SK-N-SH treated with all-trans-retinoic acid at 6 μM for 48 hours (cell line): ENCODE results near the gene PDE5A.

Source experiments
- ARNTL ChIP-seq: fragments of 450-650 bp; formaldehyde crosslinking; IDR thresholded peaks from 2 replicates; pipeline ENCODE4 v1.5.0; 2020; ENCODE audit warnings: low read depth, mild to moderate bottlenecking, moderate library complexity, borderline replicate concordance
- BACH2 ChIP-seq: fragments of 250-450 bp; sonication (Bioruptor Pico); IDR thresholded peaks from 2 replicates; pipeline ENCODE4 v1.9.0; 2021; ENCODE audit warnings: mild to moderate bottlenecking, borderline replicate concordance
- GLIS3 ChIP-seq: fragments of 250-450 bp; sonication (Bioruptor Pico); IDR thresholded peaks from 2 replicates; pipeline ENCODE4 v1.5.0; 2020; ENCODE audit warnings: mild to moderate bottlenecking, moderate library complexity
- ISL1 ChIP-seq: fragments of 250-450 bp; sonication (Bioruptor Pico); IDR thresholded peaks from 2 replicates; pipeline ENCODE4 v2.1.2; 2022; ENCODE audit warnings: mild to moderate bottlenecking, moderate library complexity
- OSR1 ChIP-seq: fragments of 250-450 bp; sonication (Bioruptor Pico); IDR thresholded peaks from 2 replicates; pipeline ENCODE4 v1.8.0; 2022; ENCODE audit warnings: moderate library complexity, mild to moderate bottlenecking, inconsistent platforms
- RARB ChIP-seq: fragments of 250-450 bp; sonication (Bioruptor Pico); IDR thresholded peaks from 2 replicates; pipeline ENCODE4 v1.8.0; 2021; ENCODE audit warnings: mild to moderate bottlenecking, moderate library complexity
- ZFP3 ChIP-seq: fragments of 250-450 bp; sonication (Bioruptor Pico); IDR thresholded peaks from 2 replicates; pipeline ENCODE4 v1.5.0; 2020; ENCODE audit warnings: mild to moderate bottlenecking, moderate library complexity
- ZFP30 ChIP-seq: fragments of 450-650 bp; formaldehyde crosslinking; IDR thresholded peaks from 2 replicates; pipeline ENCODE4 v1.5.0; 2022; ENCODE audit warnings: mild to moderate bottlenecking, moderate library complexity
- ZNF565 ChIP-seq: fragments of 450-650 bp; formaldehyde crosslinking; conservative IDR thresholded peaks from 2 replicates; pipeline ENCODE4 v1.5.0; 2020; ENCODE audit warnings: low read depth, mild to moderate bottlenecking, moderate library complexity
- ZNF70 ChIP-seq: fragments of 450-650 bp; formaldehyde crosslinking; IDR thresholded peaks from 2 replicates; pipeline ENCODE4 v1.5.0; 2020; ENCODE audit warnings: mild to moderate bottlenecking, moderate library complexity
- ZNF8 ChIP-seq: fragments of 450-650 bp; formaldehyde crosslinking; IDR thresholded peaks from 2 replicates; pipeline ENCODE4 v1.5.0; 2020; ENCODE audit warnings: mild to moderate bottlenecking, moderate library complexity
- TF ChIP-seq, protein P1 (sequence below): fragments of 250-450 bp; sonication (Bioruptor Pico); IDR thresholded peaks from 2 replicates; pipeline ENCODE4 v1.8.0; 2020; ENCODE audit warnings: mild to moderate bottlenecking, moderate library complexity, borderline replicate concordance
- TF ChIP-seq, protein P2 (sequence below): fragments of 250-450 bp; sonication (Bioruptor Pico); IDR thresholded peaks from 2 replicates; pipeline ENCODE4 v1.5.1; 2021; ENCODE audit warnings: mild to moderate bottlenecking, moderate library complexity
- TF ChIP-seq, protein P3 (sequence below): fragments of 250-450 bp; sonication (Bioruptor Pico); IDR thresholded peaks from 2 replicates; pipeline ENCODE4 v1.5.1; 2020; ENCODE audit warnings: low read depth, mild to moderate bottlenecking, moderate library complexity

DNA sequence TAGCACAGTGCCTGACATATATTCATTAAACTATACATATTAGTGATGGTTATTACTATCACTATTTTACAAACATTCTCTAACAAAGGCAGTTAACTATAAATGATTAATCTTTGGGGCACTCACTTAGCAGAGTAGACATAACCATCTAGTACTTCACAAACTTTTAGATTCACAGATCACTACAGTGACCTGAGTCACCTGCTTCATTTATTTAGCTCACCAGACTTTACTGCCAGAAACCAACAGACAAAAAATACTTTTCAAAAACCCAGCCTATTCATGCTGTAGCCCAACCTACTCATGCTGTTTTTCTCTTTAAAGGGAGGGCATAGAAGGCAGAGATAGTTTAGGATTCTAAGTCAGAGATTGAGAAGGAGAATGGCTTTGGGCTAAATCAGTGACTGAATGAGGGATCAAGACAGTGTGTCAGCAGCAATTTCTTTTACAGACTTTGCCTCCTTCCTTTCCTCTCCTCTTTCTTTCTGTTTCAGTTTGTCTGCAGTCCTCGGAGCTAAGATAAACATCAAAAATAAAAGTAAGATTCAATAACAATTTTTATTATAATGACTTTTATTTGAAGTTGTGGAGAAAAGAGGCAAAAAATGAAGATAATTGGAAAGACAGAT, 34.7 kb upstream of the PDE5A start:
- TF ChIP-seq, protein P1, sequence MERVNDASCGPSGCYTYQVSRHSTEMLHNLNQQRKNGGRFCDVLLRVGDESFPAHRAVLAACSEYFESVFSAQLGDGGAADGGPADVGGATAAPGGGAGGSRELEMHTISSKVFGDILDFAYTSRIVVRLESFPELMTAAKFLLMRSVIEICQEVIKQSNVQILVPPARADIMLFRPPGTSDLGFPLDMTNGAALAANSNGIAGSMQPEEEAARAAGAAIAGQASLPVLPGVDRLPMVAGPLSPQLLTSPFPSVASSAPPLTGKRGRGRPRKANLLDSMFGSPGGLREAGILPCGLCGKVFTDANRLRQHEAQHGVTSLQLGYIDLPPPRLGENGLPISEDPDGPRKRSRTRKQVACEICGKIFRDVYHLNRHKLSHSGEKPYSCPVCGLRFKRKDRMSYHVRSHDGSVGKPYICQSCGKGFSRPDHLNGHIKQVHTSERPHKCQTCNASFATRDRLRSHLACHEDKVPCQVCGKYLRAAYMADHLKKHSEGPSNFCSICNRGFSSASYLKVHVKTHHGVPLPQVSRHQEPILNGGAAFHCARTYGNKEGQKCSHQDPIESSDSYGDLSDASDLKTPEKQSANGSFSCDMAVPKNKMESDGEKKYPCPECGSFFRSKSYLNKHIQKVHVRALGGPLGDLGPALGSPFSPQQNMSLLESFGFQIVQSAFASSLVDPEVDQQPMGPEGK = no peak
- TF ChIP-seq OSR1 (CRISPR knock-in tag) (no peak), ISL1 (CRISPR knock-in tag) (no peak), ZFP30 (no peak), ZFP3 (CRISPR knock-in tag) (no peak), ZNF565 (no peak), ZNF8 (CRISPR knock-in tag) (no peak), ARNTL (CRISPR knock-in tag) (no peak), ZNF70 (no peak), GLIS3 (CRISPR knock-in tag) (no peak), BACH2 (CRISPR knock-in tag) (no peak), RARB (no peak)
- TF ChIP-seq, protein P2, sequence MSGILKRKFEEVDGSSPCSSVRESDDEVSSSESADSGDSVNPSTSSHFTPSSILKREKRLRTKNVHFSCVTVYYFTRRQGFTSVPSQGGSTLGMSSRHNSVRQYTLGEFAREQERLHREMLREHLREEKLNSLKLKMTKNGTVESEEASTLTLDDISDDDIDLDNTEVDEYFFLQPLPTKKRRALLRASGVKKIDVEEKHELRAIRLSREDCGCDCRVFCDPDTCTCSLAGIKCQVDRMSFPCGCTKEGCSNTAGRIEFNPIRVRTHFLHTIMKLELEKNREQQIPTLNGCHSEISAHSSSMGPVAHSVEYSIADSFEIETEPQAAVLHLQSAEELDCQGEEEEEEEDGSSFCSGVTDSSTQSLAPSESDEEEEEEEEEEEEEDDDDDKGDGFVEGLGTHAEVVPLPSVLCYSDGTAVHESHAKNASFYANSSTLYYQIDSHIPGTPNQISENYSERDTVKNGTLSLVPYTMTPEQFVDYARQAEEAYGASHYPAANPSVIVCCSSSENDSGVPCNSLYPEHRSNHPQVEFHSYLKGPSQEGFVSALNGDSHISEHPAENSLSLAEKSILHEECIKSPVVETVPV (CRISPR knock-in tag) = no peak
- TF ChIP-seq, protein P3, sequence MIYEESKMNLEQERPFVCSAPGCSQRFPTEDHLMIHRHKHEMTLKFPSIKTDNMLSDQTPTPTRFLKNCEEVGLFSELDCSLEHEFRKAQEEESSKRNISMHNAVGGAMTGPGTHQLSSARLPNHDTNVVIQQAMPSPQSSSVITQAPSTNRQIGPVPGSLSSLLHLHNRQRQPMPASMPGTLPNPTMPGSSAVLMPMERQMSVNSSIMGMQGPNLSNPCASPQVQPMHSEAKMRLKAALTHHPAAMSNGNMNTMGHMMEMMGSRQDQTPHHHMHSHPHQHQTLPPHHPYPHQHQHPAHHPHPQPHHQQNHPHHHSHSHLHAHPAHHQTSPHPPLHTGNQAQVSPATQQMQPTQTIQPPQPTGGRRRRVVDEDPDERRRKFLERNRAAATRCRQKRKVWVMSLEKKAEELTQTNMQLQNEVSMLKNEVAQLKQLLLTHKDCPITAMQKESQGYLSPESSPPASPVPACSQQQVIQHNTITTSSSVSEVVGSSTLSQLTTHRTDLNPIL (CRISPR knock-in tag) = no peak
